Stimulated activated CD4-positive, alpha-beta T cell treated with anti-CD3 and anti-CD28 coated beads, Interleukin-15, amount 100 ng/mL, for 1 hour (primary cell): ENCODE data around the gene USP47.

Source experiments
- DNase-seq, 2 donors: peaks; one replicate each; pipeline ENCODE4 v3.0.0-alpha.2; 2020; ENCODE audit warnings: low read depth in 1 of 2, low spot score in 1 of 2

Gene USP47

GRCh38 chr11:11865449-11865848 is 23.7 kb downstream of the USP47 start:
- no peak for DNase-seq

- no peak for DNase-seq
These were observed 24.4 kb downstream of the USP47 start for GRCh38 chr11:11866203-11866602.

- no peak for DNase-seq
These were observed 25.9 kb downstream of the USP47 start for GRCh38 chr11:11867720-11868119.

GRCh38 chr11:11871991-11872401 is 30.2 kb downstream of the USP47 start:
- no peak for DNase-seq

- no peak for DNase-seq
These were observed 34.7 kb downstream of the USP47 start for GRCh38 chr11:11876458-11876857.

- DNase-seq, result no peak
These were observed 38.4 kb downstream of the USP47 start for GRCh38 chr11:11880179-11880578.

- no peak for DNase-seq
These were observed 40.8 kb downstream of the USP47 start for GRCh38 chr11:11882539-11882938.

- DNase-seq, result no peak
These were observed 42.6 kb downstream of the USP47 start for GRCh38 chr11:11884351-11884750.

- DNase-seq, result no peak
These were observed 43.2 kb downstream of the USP47 start for GRCh38 chr11:11884774-11885481.

- DNase-seq, result no peak
These were observed 52.7 kb downstream of the USP47 start for GRCh38 chr11:11894486-11894885.

- no peak for DNase-seq
These were observed 53.9 kb downstream of the USP47 start for GRCh38 chr11:11895672-11896071.

GRCh38 chr11:11898648-11899047 is 56.9 kb downstream of the USP47 start:
- no peak for DNase-seq

GRCh38 chr11:11899401-11899800 is 57.6 kb downstream of the USP47 start:
- no peak for DNase-seq

- DNase-seq, result no peak
These were observed 60.2 kb downstream of the USP47 start for GRCh38 chr11:11901929-11902328.

- no peak for DNase-seq
These were observed 68.0 kb downstream of the USP47 start for GRCh38 chr11:11909727-11910126.

- DNase-seq, result no peak
These were observed 68.8 kb downstream of the USP47 start for GRCh38 chr11:11910541-11910940.

GRCh38 chr11:11913395-11913794 is 71.6 kb downstream of the USP47 start:
- no peak for DNase-seq

- DNase-seq, result no peak
These were observed 73.9 kb downstream of the USP47 start for GRCh38 chr11:11915625-11916024.

- no peak for DNase-seq
These were observed 75.2 kb downstream of the USP47 start for GRCh38 chr11:11916981-11917399.

- DNase-seq, result no peak
These were observed 82.1 kb downstream of the USP47 start for GRCh38 chr11:11923828-11924227.

GRCh38 chr11:11929920-11930319 is 88.1 kb downstream of the USP47 start:
- DNase-seq, result no peak

GRCh38 chr11:11931461-11932055 is 89.8 kb downstream of the USP47 start:
- DNase-seq, result no peak

GRCh38 chr11:11935536-11935935 is 93.8 kb downstream of the USP47 start:
- DNase-seq, result no peak
